Common myeloid progenitor, CD34-positive (primary cell): ENCODE measurements around the gene CLNK.

Source experiments
- CTCF ChIA-PET: fragments of 350-600 bp; sonication (Branson Sonifier 250); formaldehyde crosslinking; loops from one replicate; lab custom pipeline; 2021; ENCODE audit warnings: antibody characterized with exemption; lab: Charles Lee
- POLR2A ChIA-PET: fragments of 350-600 bp; sonication (Branson Sonifier 250); formaldehyde crosslinking; loops from one replicate; lab custom pipeline; 2021; ENCODE audit warnings: antibody characterized with exemption; lab: Charles Lee
- DNase-seq, 3 donors: peaks; one replicate each; pipeline versions ENCODE4 v3.0.0 to v3.0.0-alpha.2; 2013
- H3K27ac ChIP-seq, 2 experiments: 1 replicate in 1 of 2; 2 replicates in 1 of 2; pipeline ENCODE4 v1.7.0; 2013; ENCODE audit warnings: inconsistent platforms in 2 of 2, low read length in 2 of 2, mild to moderate bottlenecking in 2 of 2, low read depth in 1 of 2, moderate library complexity in 1 of 2; ENCODE audit not compliant: severe bottlenecking in 2 of 2, insufficient read depth in 1 of 2, poor library complexity in 1 of 2
- H3K27me3 ChIP-seq, 5 experiments: replicated peaks in 2 of 5; 1 replicate in 3 of 5; 2 replicates in 2 of 5; pipeline versions ENCODE4 v1.6.1 to v1.7.0; 2013; ENCODE audit warnings: low read length in 4 of 5, mild to moderate bottlenecking in 2 of 5, moderate library complexity in 2 of 5, inconsistent platforms in 1 of 5; ENCODE audit not compliant: insufficient read depth in 5 of 5, control insufficient read depth in 4 of 5
- H3K36me3 ChIP-seq, 4 experiments: 1 replicate in 2 of 4; 2 replicates in 2 of 4; pipeline versions ENCODE4 v1.6.1 to v1.7.0; 2013; ENCODE audit warnings: low read length in 3 of 4, control low read depth in 1 of 4, mild to moderate bottlenecking in 1 of 4; ENCODE audit not compliant: control insufficient read depth in 4 of 4, insufficient read depth in 4 of 4
- H3K4me1 ChIP-seq, 4 experiments: 1 replicate in 3 of 4; 2 replicates in 1 of 4; pipeline versions ENCODE4 v1.6.1 to v1.7.1; 2013; ENCODE audit warnings: low read length in 3 of 4, mild to moderate bottlenecking in 3 of 4, control low read depth in 1 of 4, inconsistent platforms in 1 of 4, moderate library complexity in 1 of 4; ENCODE audit not compliant: control insufficient read depth in 4 of 4, insufficient read depth in 4 of 4; ENCODE audit errors: control extremely low read depth in 1 of 4
- H3K4me3 ChIP-seq, 7 experiments: 1 replicate in 4 of 7; 2 replicates in 3 of 7; pipeline versions ENCODE4 v1.5.1 to v1.7.0; 2013; ENCODE audit warnings: mild to moderate bottlenecking in 7 of 7, low read length in 6 of 7, moderate library complexity in 6 of 7, inconsistent platforms in 2 of 7, low read depth in 2 of 7, control low read depth in 1 of 7; ENCODE audit not compliant: insufficient read depth in 4 of 7, control insufficient read depth in 1 of 7; ENCODE audit errors: extremely low read depth in 1 of 7
- H3K9me3 ChIP-seq, 5 experiments: 1 replicate in 4 of 5; 2 replicates in 1 of 5; pipeline versions ENCODE4 v1.6.1 to v1.7.1; 2013; ENCODE audit warnings: low read length in 4 of 5, mild to moderate bottlenecking in 2 of 5, inconsistent platforms in 1 of 5, low read depth in 1 of 5, moderate library complexity in 1 of 5; ENCODE audit not compliant: control insufficient read depth in 4 of 5, insufficient read depth in 2 of 5; ENCODE audit errors: control extremely low read depth in 1 of 5
- WGBS: methylation state at CpG from one replicate; pipeline ENCODE4 v1.1.5; 2013; ENCODE audit not compliant: insufficient coverage; 5-methylcytosine and 5-hydroxymethylcytosine counted together

CLNK gene

DNA sequence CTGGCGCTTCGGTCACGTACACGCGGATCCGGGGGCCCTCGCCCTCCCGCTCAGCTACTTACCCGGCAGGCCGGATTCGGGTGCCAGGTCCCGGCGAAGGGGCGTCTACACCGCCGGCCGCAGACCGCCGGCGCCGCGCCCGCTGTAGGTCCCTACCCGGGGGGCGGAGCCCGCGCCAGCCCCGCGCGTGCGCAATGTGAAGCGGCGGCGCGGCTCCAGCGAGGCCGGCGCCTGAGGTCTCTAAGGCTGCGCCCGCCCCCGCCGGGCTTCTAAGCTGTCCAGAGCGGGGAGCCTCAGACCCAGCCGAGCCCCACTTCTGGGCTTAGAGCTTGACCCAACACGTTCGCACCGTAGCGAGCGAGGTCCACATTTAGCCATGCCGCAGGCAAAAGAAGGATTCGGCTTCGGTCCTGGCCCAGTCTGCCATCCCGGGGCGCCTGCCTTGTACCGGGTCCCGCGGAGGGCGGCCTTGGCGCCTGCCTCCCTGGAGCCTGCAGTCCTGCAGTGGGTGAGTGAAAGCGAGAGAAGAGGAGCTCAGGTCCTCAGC lies 227.2 kb downstream of the CLNK start, which contains the start of gene ZNF518B:
Gene ZNF518B (minus strand): TSS at position 172 of the 547 bp plus-strand sequence. CDS start 11,098 bp downstream, outside the sequence.
- H3K27ac ChIP-seq, result no peak within 1 kb of the TSS
- peak within 1 kb of the TSS; percentile 11 to 73 (median 65) for H3K4me3 ChIP-seq
- peaks cover 13 to 26% (median 21%) of the 10 kb centered on the region in 4 experiments for H3K36me3 ChIP-seq
- ChIA-PET POLR2A (interaction anchor here (0.9 kb wide), 1 partner anchor 340 kb away, joined by 4 read pairs; the partner anchor contains the start of gene WDR1), CTCF (interaction anchor here (1.6 kb wide), 1 partner anchor 13 kb away, joined by 5 read pairs; no protein-coding TSS in a partner anchor)
- peak; percentile 71 to 93 (median 92) for DNase-seq
- H3K9me3 ChIP-seq, result peaks cover 0 to 12% (median 4%) of the 10 kb centered on the region in 5 experiments
- H3K4me1 ChIP-seq, result peaks cover 0 to 27% (median 24%) of the 10 kb centered on the region in 4 experiments
- H3K27me3 ChIP-seq, result peaks cover 2 to 38% (median 16%) of the 10 kb centered on the region in 5 experiments
- 3% methylated on average over 58 of the region's 60 CpGs for WGBS

DNA sequence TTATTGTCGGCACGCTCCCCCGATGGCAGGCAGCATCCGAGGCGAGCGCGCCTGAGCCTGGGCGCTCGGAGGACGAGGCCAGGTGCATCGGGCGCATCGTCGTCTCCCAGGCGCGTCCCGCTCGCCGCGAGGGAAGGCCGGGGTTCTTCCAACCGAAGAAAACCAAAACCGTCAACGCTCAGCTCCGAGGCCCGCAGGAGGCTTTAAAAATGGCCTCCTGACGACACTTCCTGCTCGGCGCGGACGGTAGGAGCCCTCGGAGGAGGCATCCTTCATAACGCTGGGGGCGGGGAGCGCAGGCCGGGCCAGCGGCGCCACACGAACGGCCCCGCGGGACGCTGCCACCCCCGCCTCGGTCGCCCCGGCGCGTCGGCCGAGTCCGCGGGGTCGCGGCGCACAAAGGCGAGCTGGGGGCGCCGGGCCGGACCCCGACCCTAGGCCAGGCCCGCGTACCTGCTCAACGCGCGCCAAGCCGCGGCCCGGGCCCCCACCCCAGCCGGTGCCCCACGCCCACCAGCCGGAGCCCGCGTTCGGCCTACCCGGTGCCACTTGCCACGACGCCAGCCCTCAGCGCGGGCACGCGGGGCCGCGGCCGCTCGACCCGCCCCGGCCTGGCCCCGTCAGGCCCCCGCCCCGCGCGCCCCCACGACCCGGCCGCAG lies 227.8 kb downstream of the CLNK start:
- POLR2A ChIA-PET, result interaction anchor here (0.9 kb wide), 1 partner anchor 340 kb away, joined by 4 read pairs; the partner anchor contains the start of gene WDR1
- Histone ChIP-seq H3K27ac (no peak overlapping the region), H3K9me3 (peaks cover 2 to 10% (median 5%) of the 10 kb centered on the region in 5 experiments), H3K4me1 (peaks cover 0 to 24% (median 21%) of the 10 kb centered on the region in 4 experiments), H3K4me3 (peak overlapping the region; percentile 11 to 73 (median 65)), H3K36me3 (peaks cover 18 to 32% (median 26%) of the 10 kb centered on the region in 4 experiments), H3K27me3 (peaks cover 0 to 32% (median 10%) of the 10 kb centered on the region in 5 experiments)
- DNase-seq, result peak; percentile 28 to 63 (median 47)
- WGBS, result 7% methylated on average over 76 of the region's 96 CpGs
- CTCF ChIA-PET, result no interaction called here

DNA sequence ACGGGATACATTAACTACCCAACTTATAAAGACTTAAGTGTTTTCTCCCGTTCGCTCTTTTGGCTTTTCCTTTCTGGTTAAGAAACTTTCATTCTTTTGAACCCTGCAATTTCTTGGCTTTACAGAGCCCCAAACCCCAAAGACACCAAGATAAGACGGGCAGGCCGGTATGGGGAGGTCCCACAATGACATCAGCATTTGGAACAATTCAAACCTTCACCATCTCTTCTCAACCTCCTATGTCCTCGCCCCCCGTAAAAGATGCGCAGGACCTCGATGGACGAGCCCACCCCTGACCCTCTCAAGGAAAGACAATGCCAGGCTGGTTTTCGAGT lies 228.3 kb downstream of the CLNK start:
- POLR2A ChIA-PET, result no interaction called here

DNA sequence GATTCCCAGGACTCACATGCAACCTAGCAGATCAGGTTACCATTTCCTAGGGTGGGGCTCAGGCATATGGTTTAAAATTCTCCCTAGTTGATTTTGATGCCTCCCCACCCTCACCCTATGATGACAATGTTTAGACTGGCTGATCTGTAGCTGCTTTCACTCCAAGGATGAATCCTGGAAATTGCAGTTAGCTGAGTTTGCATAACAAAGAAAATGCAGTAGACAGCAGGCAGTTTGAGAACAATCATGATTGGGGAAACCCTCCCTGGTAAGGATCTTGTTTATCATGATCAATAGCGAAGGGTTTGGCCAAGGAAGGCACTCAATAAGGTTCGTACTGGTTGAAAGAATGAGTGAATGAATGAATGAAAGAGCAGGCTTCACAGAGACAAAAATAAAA lies 229.4 kb downstream of the CLNK start:
- ChIA-PET CTCF (no interaction called here), POLR2A (no interaction called here)
- no peak for DNase-seq

More for the DNA sequence above, 228.3 kb downstream of the CLNK start:
- WGBS, result 44% methylated on average over 9 of the region's 11 CpGs
- no peak for DNase-seq
- peak overlapping the region; percentile 11 to 73 (median 65) for H3K4me3 ChIP-seq
- H3K4me1 ChIP-seq, result peaks cover 0 to 19% (median 17%) of the 10 kb centered on the region in 4 experiments
- CTCF ChIA-PET, result no interaction called here
- H3K36me3 ChIP-seq, result peaks cover 20 to 33% (median 27%) of the 10 kb centered on the region in 4 experiments
- peaks cover 0 to 30% (median 8%) of the 10 kb centered on the region in 5 experiments for H3K27me3 ChIP-seq
- peaks cover 0 to 9% (median 5%) of the 10 kb centered on the region in 5 experiments for H3K9me3 ChIP-seq
- no peak overlapping the region for H3K27ac ChIP-seq

DNA sequence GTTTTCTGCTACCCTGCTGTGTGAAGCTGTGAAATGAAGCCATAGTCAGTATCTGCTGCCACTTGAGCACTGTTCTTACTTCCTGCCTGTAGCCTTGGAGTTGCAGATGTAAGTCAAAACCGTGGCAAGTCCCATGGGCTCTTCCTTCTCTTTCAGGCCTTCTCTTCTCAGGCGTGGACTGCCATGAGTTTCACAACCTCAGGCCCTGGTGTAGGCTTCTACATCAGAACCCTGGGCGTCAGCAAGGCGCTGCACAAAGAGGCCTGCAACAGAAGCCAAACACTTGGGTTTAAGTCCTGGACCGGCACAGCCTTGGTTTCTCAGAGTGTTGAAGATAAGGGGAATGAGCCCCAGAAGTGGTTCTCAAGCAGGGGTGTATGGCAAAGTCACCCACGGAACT lies 229.8 kb downstream of the CLNK start:
- no peak for DNase-seq
- ChIA-PET POLR2A (no interaction called here), CTCF (no interaction called here)
- Histone ChIP-seq H3K4me3 (no peak overlapping the region), H3K9me3 (peaks cover 5 to 13% (median 9%) of the 10 kb centered on the region in 5 experiments), H3K27me3 (peaks cover 0 to 24% (median 5%) of the 10 kb centered on the region in 5 experiments), H3K36me3 (peaks cover 29 to 47% (median 39%) of the 10 kb centered on the region in 4 experiments), H3K27ac (no peak overlapping the region), H3K4me1 (peaks cover 0 to 16% (median 13%) of the 10 kb centered on the region in 4 experiments)
- WGBS, result 97% methylated on average over 5 of the region's 6 CpGs

More for the DNA sequence above, 229.4 kb downstream of the CLNK start:
- Histone ChIP-seq H3K36me3 (peaks cover 28 to 44% (median 37%) of the 10 kb centered on the region in 4 experiments), H3K9me3 (peaks cover 3 to 11% (median 9%) of the 10 kb centered on the region in 5 experiments), H3K4me1 (peaks cover 0 to 16% (median 13%) of the 10 kb centered on the region in 4 experiments), H3K27me3 (peaks cover 0 to 25% (median 5%) of the 10 kb centered on the region in 5 experiments), H3K4me3 (no peak overlapping the region), H3K27ac (no peak overlapping the region)
- WGBS, result 100% methylated on average over 2 of the region's 2 CpGs

DNA sequence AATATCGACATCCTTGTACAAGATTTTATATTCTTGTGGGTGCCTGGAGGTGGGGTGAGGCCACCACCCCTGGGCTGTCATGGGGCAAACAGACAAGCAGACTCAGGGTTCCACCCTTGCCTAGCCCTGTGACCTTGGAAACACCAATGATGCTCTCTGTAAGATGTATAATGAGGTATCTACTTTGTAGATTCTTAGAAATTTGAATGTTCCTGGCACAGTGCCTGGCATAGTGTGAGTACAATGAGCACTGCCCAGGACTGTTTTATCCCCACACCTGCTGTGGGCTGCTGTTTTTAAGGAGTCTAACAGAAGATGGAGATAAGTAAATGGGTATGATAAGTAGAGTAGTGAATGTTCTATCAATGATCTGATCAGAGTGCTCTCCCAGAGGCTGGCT lies 230.4 kb downstream of the CLNK start:
- H3K4me3 ChIP-seq, result no peak overlapping the region
- WGBS, result 100% methylated on average over 1 of the region's 1 CpG
- ChIA-PET POLR2A (no interaction called here), CTCF (no interaction called here)
- no peak for DNase-seq
- peaks cover 29 to 47% (median 39%) of the 10 kb centered on the region in 4 experiments for H3K36me3 ChIP-seq
- peaks cover 0 to 16% (median 13%) of the 10 kb centered on the region in 4 experiments for H3K4me1 ChIP-seq
- H3K27me3 ChIP-seq, result peaks cover 0 to 18% (median 5%) of the 10 kb centered on the region in 5 experiments
- H3K9me3 ChIP-seq, result peaks cover 6 to 14% (median 11%) of the 10 kb centered on the region in 5 experiments
- H3K27ac ChIP-seq, result no peak overlapping the region
